H1 (cell line): ENCODE data around the gene BCAS1. TPM values are rescaled to one million over a fixed set of nuclear protein-coding genes. Genes with fewer than 3 reads are reported as not detected.

Experiments used
- CTCF ChIA-PET: fragments of 300-600 bp; sonication (Branson Sonifier 250); formaldehyde crosslinking; loops from one replicate; lab custom pipeline; 2021; ENCODE audit not compliant: partially characterized antibody; lab: Charles Lee
- POLR2A ChIA-PET: fragments of 300-600 bp; sonication (Branson Sonifier 250); formaldehyde crosslinking; loops from one replicate; lab custom pipeline; 2021; ENCODE audit warnings: inconsistent platforms; ENCODE audit not compliant: partially characterized antibody; lab: Charles Lee
- DNase-seq, 2 experiments: peaks; one replicate each; pipeline versions ENCODE4 v3.0.0 to v3.0.0-alpha.2; 2010 to 2022; ENCODE audit warnings: low spot score in 2 of 2, low read depth in 1 of 2, mixed read lengths in 1 of 2
- FAIRE-seq: peaks from 2 replicates; lab custom pipeline; 2011; peaks lifted over from hg19 to GRCh38; lab: Jason Lieb, UNC
- H2AFZ ChIP-seq: 2 replicates; pipeline ENCODE4 v1.8.1; 2012; ENCODE audit warnings: low read length, inconsistent platforms
- H2AK5ac ChIP-seq: 2 replicates; pipeline ENCODE4 v1.6.1; 2013; ENCODE audit warnings: low read depth, low read length
- H2BK120ac ChIP-seq: replicated peaks from 2 replicates; pipeline ENCODE3; 2013; ENCODE audit warnings: low read depth, low read length, inconsistent platforms
- H2BK12ac ChIP-seq: 2 replicates; pipeline ENCODE4 v1.6.1; 2013; ENCODE audit warnings: low read depth, low read length
- H2BK15ac ChIP-seq: 2 replicates; pipeline ENCODE4 v1.6.1; 2013; ENCODE audit warnings: low read length
- H2BK20ac ChIP-seq: 2 replicates; pipeline ENCODE4 v1.6.1; 2013; ENCODE audit warnings: low read length
- H2BK5ac ChIP-seq: 2 replicates; pipeline ENCODE4 v1.6.1; 2013; ENCODE audit warnings: low read depth, low read length
- H3K14ac ChIP-seq: 2 replicates; pipeline ENCODE4 v1.6.1; 2013; ENCODE audit warnings: inconsistent platforms; ENCODE audit not compliant: insufficient read length
- H3K18ac ChIP-seq: 2 replicates; pipeline ENCODE4 v1.6.1; 2013; ENCODE audit warnings: low read length; ENCODE audit errors: extremely low read depth
- H3K23ac ChIP-seq: 2 replicates; pipeline ENCODE4 v1.6.1; 2013; ENCODE audit warnings: inconsistent platforms; ENCODE audit not compliant: insufficient read length
- H3K23me2 ChIP-seq: 2 replicates; pipeline ENCODE4 v1.6.1; 2013; ENCODE audit warnings: low read depth, low read length
- H3K27ac ChIP-seq: 2 replicates; pipeline ENCODE4 v1.6.1; 2011; ENCODE audit warnings: low read depth, low read length, inconsistent platforms
- H3K27me3 ChIP-seq, 4 experiments: replicated peaks in 1 of 4; 1 replicate in 1 of 4; 2 replicates in 3 of 4; pipeline versions ENCODE4 v1.6.1 to v1.8.1; 2011 to 2013; ENCODE audit warnings: low read length in 3 of 4, mild to moderate bottlenecking in 3 of 4, inconsistent platforms in 2 of 4, mixed read lengths in 2 of 4, moderate library complexity in 1 of 4; ENCODE audit not compliant: control insufficient read depth in 3 of 4, insufficient read depth in 3 of 4; ENCODE audit errors: extremely low read depth in 1 of 4
- H3K36me3 ChIP-seq, 4 experiments: 2 replicates each; pipeline versions ENCODE4 v1.6.1 to v1.8.1; 2011 to 2013; ENCODE audit warnings: mild to moderate bottlenecking in 4 of 4, low read length in 3 of 4, moderate library complexity in 2 of 4, control low read depth in 1 of 4, inconsistent platforms in 1 of 4; ENCODE audit not compliant: insufficient read depth in 4 of 4, control insufficient read depth in 2 of 4
- H3K4ac ChIP-seq: replicated peaks from 2 replicates; pipeline ENCODE3; 2013; ENCODE audit warnings: low read length, low read depth, mixed read lengths, inconsistent platforms; ENCODE audit not compliant: insufficient read length
- H3K4me1 ChIP-seq, 4 experiments: replicated peaks in 1 of 4; 1 replicate in 1 of 4; 2 replicates in 3 of 4; pipeline versions ENCODE4 v1.6.1 to v1.8.1; 2011 to 2013; ENCODE audit warnings: low read length in 3 of 4, inconsistent platforms in 2 of 4, mixed read lengths in 1 of 4; ENCODE audit not compliant: insufficient read depth in 4 of 4, control insufficient read depth in 3 of 4
- H3K4me2 ChIP-seq, 2 experiments: 2 replicates each; pipeline versions ENCODE4 v1.6.1 to v1.8.1; 2011 to 2013; ENCODE audit warnings: low read depth in 2 of 2, low read length in 2 of 2, control low read depth in 1 of 2, inconsistent platforms in 1 of 2, mild to moderate bottlenecking in 1 of 2; ENCODE audit not compliant: insufficient read depth in 1 of 2
- H3K4me3 ChIP-seq, 4 experiments: fragments of 200-600, 300-600 bp in 1 of 4; sonication (generic), shearing (Covaris generic), sonication (Bioruptor Twin) in 1 of 4; 2 replicates each; pipeline versions ENCODE4 v1.5.1 to v1.8.1; 2011 to 2016; ENCODE audit warnings: low read length in 4 of 4, low read depth in 3 of 4, control low read depth in 2 of 4, inconsistent platforms in 2 of 4, mild to moderate bottlenecking in 2 of 4, mixed read lengths in 1 of 4, moderate library complexity in 1 of 4; ENCODE audit not compliant: insufficient read depth in 2 of 4; ENCODE audit errors: extremely low read depth in 1 of 4
- H3K56ac ChIP-seq: replicated peaks from 2 replicates; pipeline ENCODE3; 2013; ENCODE audit warnings: low read depth, mild to moderate bottlenecking, mixed read lengths, low read length, inconsistent platforms; ENCODE audit not compliant: insufficient read length
- H3K79me1 ChIP-seq: 2 replicates; pipeline ENCODE4 v1.6.1; 2013; ENCODE audit warnings: low read depth, low read length, control low read depth
- H3K79me2 ChIP-seq, 2 experiments: 2 replicates each; pipeline versions ENCODE4 v1.6.1 to v1.8.1; 2012 to 2013; ENCODE audit warnings: low read length in 2 of 2, mild to moderate bottlenecking in 2 of 2, inconsistent platforms in 1 of 2; ENCODE audit not compliant: insufficient read depth in 2 of 2, control insufficient read depth in 1 of 2
- H3K9ac ChIP-seq, 4 experiments: replicated peaks in 1 of 4; 1 replicate in 1 of 4; 2 replicates in 3 of 4; pipeline versions ENCODE4 v1.6.1 to v1.8.1; 2011 to 2013; ENCODE audit warnings: low read depth in 3 of 4, low read length in 3 of 4, control low read depth in 2 of 4, mild to moderate bottlenecking in 2 of 4, moderate library complexity in 2 of 4, inconsistent platforms in 1 of 4; ENCODE audit errors: extremely low read depth in 1 of 4
- H3K9me3 ChIP-seq, 2 experiments: 2 replicates each; pipeline versions ENCODE4 v1.6.1 to v1.8.1; 2012 to 2013; ENCODE audit warnings: mild to moderate bottlenecking in 2 of 2, moderate library complexity in 2 of 2, control low read depth in 1 of 2, inconsistent platforms in 1 of 2, low read depth in 1 of 2, low read length in 1 of 2, mixed read lengths in 1 of 2; ENCODE audit not compliant: insufficient read depth in 2 of 2
- H4K20me1 ChIP-seq, 2 experiments: replicated peaks in 1 of 2; 2 replicates each; pipeline versions ENCODE3 to v1.8.1; 2011 to 2013; ENCODE audit warnings: inconsistent platforms in 2 of 2, low read length in 2 of 2, mild to moderate bottlenecking in 1 of 2; ENCODE audit not compliant: insufficient read depth in 2 of 2, control insufficient read depth in 1 of 2
- H4K5ac ChIP-seq: 2 replicates; pipeline ENCODE4 v1.6.1; 2013; ENCODE audit warnings: low read length, low read depth, mixed read lengths, inconsistent platforms; ENCODE audit not compliant: insufficient read length
- H4K8ac ChIP-seq: 2 replicates; pipeline ENCODE4 v1.8.0; 2013; ENCODE audit warnings: mild to moderate bottlenecking, moderate library complexity, low read length, inconsistent platforms; ENCODE audit not compliant: insufficient read depth; ENCODE audit errors: extremely low read depth
- H4K91ac ChIP-seq: replicated peaks from 2 replicates; pipeline ENCODE3; 2013; ENCODE audit warnings: low read length, mixed read lengths, inconsistent platforms; ENCODE audit not compliant: insufficient read length
- RAD21 ChIP-seq, 2 experiments: IDR thresholded peaks in 1 of 2; conservative IDR thresholded peaks in 1 of 2; 2 replicates each; pipeline ENCODE4 v1.6.1; 2011; ENCODE audit warnings: low read depth in 2 of 2, low read length in 2 of 2, improper control_type of control experiment in 1 of 2, inconsistent platforms in 1 of 2, mild to moderate bottlenecking in 1 of 2, moderate library complexity in 1 of 2
- RFX5 ChIP-seq: IDR thresholded peaks from 2 replicates; pipeline ENCODE4 v1.6.1; 2011; ENCODE audit warnings: low read depth, low read length, improper control_type of control experiment, borderline replicate concordance
- WGBS, 2 experiments: shearing (Covaris generic) in 1 of 2; methylation state at CpG; one replicate each; pipeline versions ENCODE4 v1.1.6 to v1.1.7; 2013 to 2015; ENCODE audit warnings: low lambda C conversion rate in 2 of 2, mixed read lengths in 2 of 2, inconsistent platforms in 1 of 2, low coverage in 1 of 2, missing lambda C conversion rate in 1 of 2; ENCODE audit not compliant: insufficient replicate concordance in 2 of 2, insufficient coverage in 1 of 2, insufficient read length in 1 of 2; ENCODE audit errors: extremely low coverage in 1 of 2, missing lambda C conversion rate in 1 of 2; 5-methylcytosine and 5-hydroxymethylcytosine counted together
- polyA plus RNA-seq, 7 experiments: library from polyadenylated mRNA; depleted of rRNA in 3 of 7; stranded (reverse) in 5 of 7; unstranded in 2 of 7; fragments of >200 nt in 5 of 7; fragments of 200-250 nt in 2 of 7; gene quantifications; 1 replicate in 5 of 7; 2 replicates in 1 of 7; 4 replicates in 1 of 7; pipeline versions ENCODE4 v1.2.1 to v1.2.3, GENCODE V29; 2011 to 2013; ENCODE audit warnings: missing spikeins in 2 of 7, mixed read lengths in 2 of 7
- total RNA-seq: library from RNA; stranded (reverse); fragmentation: NEBNext Ultra II Directional; extraction: Animal tissue kit (Norgen Biotek cat#: 25700); gene quantifications from 2 replicates; pipeline ENCODE4 v1.2.1, GENCODE V29; 2021
- TF ChIP-seq, protein P1 (sequence below), 3 experiments: IDR thresholded peaks; 1 replicate in 2 of 3; 2 replicates in 1 of 3; pipeline versions ENCODE4 v1.5.1 to v1.6.1; 2011; ENCODE audit warnings: low read length in 3 of 3, mild to moderate bottlenecking in 3 of 3, inconsistent platforms in 2 of 3, low read depth in 1 of 3, moderate library complexity in 1 of 3; ENCODE audit not compliant: insufficient read depth in 1 of 3; ENCODE audit errors: control extremely low read depth in 1 of 3

The BCAS1 gene
- total and polyA plus RNA-seq, 2 of the 8 experiments (the other 6 are each of a cell fraction or from before 2014, with no cell fraction given) = 0.06 to 0.19 TPM

DNA sequence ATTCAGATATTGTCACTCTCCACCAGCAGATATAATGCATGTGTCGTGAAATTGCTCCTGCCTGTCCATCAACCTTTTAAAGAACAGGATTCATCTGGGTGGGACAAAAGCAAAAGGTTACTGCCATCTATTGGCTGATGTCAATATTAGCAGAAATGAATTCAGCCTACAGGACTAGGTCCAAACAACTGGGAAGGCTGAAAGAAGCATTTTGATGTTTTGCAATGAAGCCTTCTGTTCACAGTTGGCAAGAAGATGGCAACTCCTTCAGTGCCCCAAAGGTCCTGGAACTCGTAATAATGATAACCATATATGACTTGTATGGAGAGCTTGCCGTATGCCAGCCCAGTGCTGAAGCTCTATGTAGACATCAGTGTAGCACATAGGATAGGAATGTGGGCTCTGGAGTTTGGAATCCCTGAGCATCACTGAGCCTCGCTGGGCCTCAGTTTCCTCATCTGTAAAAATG, 7.5 kb downstream of the BCAS1 start:
- no peak overlapping the region for H2BK20ac ChIP-seq
- DNase-seq (no peak), FAIRE-seq (peak; percentile 58)
- H3K9me3 ChIP-seq = no peaks in the 10 kb centered on the region
- CTCF ChIA-PET = interaction anchor here (0.8 to 7.6 kb wide), 19 partner anchors 9 to 516 kb away, joined by 3 to 38 read pairs (median 4); no protein-coding TSS in a partner anchor
- H4K91ac ChIP-seq = no peak overlapping the region
- H3K14ac ChIP-seq = no peak overlapping the region
- H3K4ac ChIP-seq = no peak overlapping the region
- no peak overlapping the region for H3K23ac ChIP-seq
- H3K27ac ChIP-seq = no peak overlapping the region
- no peak overlapping the region for H3K4me2 ChIP-seq
- no peak overlapping the region for H3K4me3 ChIP-seq
- H2BK12ac ChIP-seq = no peak overlapping the region
- no peak overlapping the region for H3K56ac ChIP-seq
- no peak overlapping the region for H4K5ac ChIP-seq
- no peak overlapping the region for H2BK15ac ChIP-seq
- H2AFZ ChIP-seq = no peak overlapping the region
- no peaks in the 10 kb centered on the region for H3K23me2 ChIP-seq
- H3K79me1 ChIP-seq = no peaks in the 10 kb centered on the region
- no peaks in the 10 kb centered on the region for H3K27me3 ChIP-seq
- no peaks in the 10 kb centered on the region for H4K20me1 ChIP-seq
- H2AK5ac ChIP-seq = no peak overlapping the region
- WGBS, 2 experiments = 78% methylated on average over 4 of the region's 4 CpGs; no CpG with 5 or more reads in 1 of the 2 experiments
- no peak overlapping the region for H4K8ac ChIP-seq
- H2BK120ac ChIP-seq = no peak overlapping the region
- H3K36me3 ChIP-seq = no peaks in the 10 kb centered on the region
- no peak overlapping the region for H3K9ac ChIP-seq
- H3K4me1 ChIP-seq = peaks cover 0 to 7% (median 5%) of the 10 kb centered on the region in 4 experiments; a peak in 6 of 7 replicates
- no peak overlapping the region for H2BK5ac ChIP-seq
- H3K18ac ChIP-seq = no peak overlapping the region
- POLR2A ChIA-PET = no interaction called here
- TF ChIP-seq RFX5 (no peak), RAD21 (IDR thresholded peaks at IDR 0.05 in 1 of 2, conservative IDR thresholded peaks at IDR 0.05 in 1 of 2; ENCODE audit: low read depth in 2 of 2, low read length in 2 of 2) (peak; percentile 79 to 80)
- TF ChIP-seq, protein P1, sequence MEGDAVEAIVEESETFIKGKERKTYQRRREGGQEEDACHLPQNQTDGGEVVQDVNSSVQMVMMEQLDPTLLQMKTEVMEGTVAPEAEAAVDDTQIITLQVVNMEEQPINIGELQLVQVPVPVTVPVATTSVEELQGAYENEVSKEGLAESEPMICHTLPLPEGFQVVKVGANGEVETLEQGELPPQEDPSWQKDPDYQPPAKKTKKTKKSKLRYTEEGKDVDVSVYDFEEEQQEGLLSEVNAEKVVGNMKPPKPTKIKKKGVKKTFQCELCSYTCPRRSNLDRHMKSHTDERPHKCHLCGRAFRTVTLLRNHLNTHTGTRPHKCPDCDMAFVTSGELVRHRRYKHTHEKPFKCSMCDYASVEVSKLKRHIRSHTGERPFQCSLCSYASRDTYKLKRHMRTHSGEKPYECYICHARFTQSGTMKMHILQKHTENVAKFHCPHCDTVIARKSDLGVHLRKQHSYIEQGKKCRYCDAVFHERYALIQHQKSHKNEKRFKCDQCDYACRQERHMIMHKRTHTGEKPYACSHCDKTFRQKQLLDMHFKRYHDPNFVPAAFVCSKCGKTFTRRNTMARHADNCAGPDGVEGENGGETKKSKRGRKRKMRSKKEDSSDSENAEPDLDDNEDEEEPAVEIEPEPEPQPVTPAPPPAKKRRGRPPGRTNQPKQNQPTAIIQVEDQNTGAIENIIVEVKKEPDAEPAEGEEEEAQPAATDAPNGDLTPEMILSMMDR (IDR thresholded peaks at IDR 0.05; ENCODE audit: control extremely low read depth in 1 of 3, insufficient read depth in 1 of 3, low read depth in 1 of 3, low read length in 3 of 3) = peak in 2 of 3 experiments; percentile 40 to 69; a peak in 2 of 4 replicates
- no peaks in the 10 kb centered on the region for H3K79me2 ChIP-seq
